NB4 (cell line): ENCODE data around the gene BBX.
"Not testable (repeated sequence)": the region's sequence is repeated elsewhere in the genome, so short reads cannot be mapped to it uniquely, and the experiment has no call there.

Source experiments
- DNase-seq: peaks from one replicate; pipeline ENCODE4 v3.0.0; 2010; ENCODE audit warnings: low read depth
- H3K4me3 ChIP-seq: one replicate; pipeline ENCODE4 v1.5.1; 2011; ENCODE audit warnings: mild to moderate bottlenecking, low read depth, low read length, moderate library complexity
- CTCF ChIP-seq: IDR thresholded peaks from one replicate; pipeline ENCODE4 v1.5.1; 2012; ENCODE audit warnings: low read depth, low read length
- MAX ChIP-seq: IDR thresholded peaks from 2 replicates; pipeline ENCODE4 v1.6.1; 2011; ENCODE audit warnings: low read depth, low read length
- MYC ChIP-seq: IDR thresholded peaks from 2 replicates; pipeline ENCODE4 v1.6.1; 2011; ENCODE audit warnings: low read depth, low read length
- POLR2A ChIP-seq: IDR thresholded peaks from 2 replicates; pipeline ENCODE4 v1.6.1; 2011; ENCODE audit warnings: mild to moderate bottlenecking; ENCODE audit not compliant: insufficient read length; ENCODE audit errors: extremely low read depth

The BBX gene

GRCh38 chr3:107562969-107563529 lies 40.3 kb downstream of the BBX start:
- no peak overlapping the region for H3K4me3 ChIP-seq
- TF ChIP-seq CTCF: no peak
- TF ChIP-seq MAX: no peak
- no peak for TF ChIP-seq POLR2A
- DNase-seq: no peak

GRCh38 chr3:107565244-107565643 lies 42.5 kb downstream of the BBX start:
- H3K4me3 ChIP-seq: not testable (repeated sequence)

GRCh38 chr3:107571089-107571488 lies 48.3 kb downstream of the BBX start:
- H3K4me3 ChIP-seq, DNase-seq: not testable (repeated sequence)

More at GRCh38 chr3:107565244-107565643, 42.5 kb downstream of the BBX start:
- DNase-seq: not testable (repeated sequence)

GRCh38 chr3:107571492-107571891 lies 48.7 kb downstream of the BBX start:
- DNase-seq, H3K4me3 ChIP-seq: not testable (repeated sequence)

GRCh38 chr3:107574650-107575049 lies 51.9 kb downstream of the BBX start:
- peak; percentile 48 for DNase-seq
- H3K4me3 ChIP-seq: no peak overlapping the region
- TF ChIP-seq CTCF (peak; percentile 23), MYC (no peak)

- DNase-seq: no peak
- no peak for TF ChIP-seq MYC
- no peak for TF ChIP-seq MAX
- no peak for TF ChIP-seq POLR2A
- TF ChIP-seq CTCF: no peak
- H3K4me3 ChIP-seq: no peak overlapping the region
These were observed 55.3 kb downstream of the BBX start for GRCh38 chr3:107578091-107578490.

GRCh38 chr3:107578523-107578922 lies 55.8 kb downstream of the BBX start:
- H3K4me3 ChIP-seq: no peak overlapping the region
- DNase-seq: no peak
- TF ChIP-seq CTCF: no peak

GRCh38 chr3:107579371-107579770 lies 56.6 kb downstream of the BBX start:
- no peak overlapping the region for H3K4me3 ChIP-seq
- TF ChIP-seq MAX (no peak), CTCF (no peak), MYC (no peak), POLR2A (no peak)
- no peak for DNase-seq
